NB4 (cell line): ENCODE data around the gene RBBP8.
A peak's percentile ranks its signal among the peaks of the same experiment; 100 is the strongest.

Experiments used
- DNase-seq: peaks from one replicate; pipeline ENCODE4 v3.0.0; 2010; ENCODE audit warnings: low read depth
- H3K4me3 ChIP-seq: one replicate; pipeline ENCODE4 v1.5.1; 2011; ENCODE audit warnings: mild to moderate bottlenecking, low read depth, low read length, moderate library complexity
- MYC ChIP-seq: IDR thresholded peaks from 2 replicates; pipeline ENCODE4 v1.6.1; 2011; ENCODE audit warnings: low read depth, low read length
- POLR2A ChIP-seq: IDR thresholded peaks from 2 replicates; pipeline ENCODE4 v1.6.1; 2011; ENCODE audit warnings: mild to moderate bottlenecking; ENCODE audit not compliant: insufficient read length; ENCODE audit errors: extremely low read depth
- TF ChIP-seq, protein P1 (sequence below): IDR thresholded peaks from 2 replicates; pipeline ENCODE4 v1.6.1; 2011; ENCODE audit warnings: low read depth, low read length
- TF ChIP-seq, protein P2 (sequence below): IDR thresholded peaks from one replicate; pipeline ENCODE4 v1.5.1; 2012; ENCODE audit warnings: low read depth, low read length

RBBP8 gene

DNA sequence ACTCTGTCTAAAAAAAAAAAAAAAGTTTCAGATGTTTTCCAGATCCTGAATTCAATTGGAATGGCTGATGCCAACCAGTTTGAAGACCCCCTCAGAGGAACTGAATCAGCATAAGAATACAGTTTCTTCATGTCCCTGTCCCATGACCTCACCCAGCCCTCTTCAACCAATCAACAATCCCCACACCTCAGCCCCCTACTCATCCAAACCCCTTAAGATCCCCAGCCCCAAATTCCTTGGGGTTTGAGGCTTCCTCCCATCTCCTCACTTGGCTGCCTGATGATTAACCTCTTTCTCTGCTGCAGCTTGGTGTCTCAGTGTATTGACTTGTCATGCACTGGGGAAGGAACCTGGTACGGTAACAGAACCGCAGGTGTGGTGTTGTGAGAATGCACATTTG is 104.5 kb downstream of the RBBP8 start:
- no peak overlapping the region for H3K4me3 ChIP-seq
- no peak for DNase-seq
- TF ChIP-seq POLR2A (no peak), MYC (no peak)
- TF ChIP-seq, protein P1, sequence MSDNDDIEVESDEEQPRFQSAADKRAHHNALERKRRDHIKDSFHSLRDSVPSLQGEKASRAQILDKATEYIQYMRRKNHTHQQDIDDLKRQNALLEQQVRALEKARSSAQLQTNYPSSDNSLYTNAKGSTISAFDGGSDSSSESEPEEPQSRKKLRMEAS = no peak
- TF ChIP-seq, protein P2, sequence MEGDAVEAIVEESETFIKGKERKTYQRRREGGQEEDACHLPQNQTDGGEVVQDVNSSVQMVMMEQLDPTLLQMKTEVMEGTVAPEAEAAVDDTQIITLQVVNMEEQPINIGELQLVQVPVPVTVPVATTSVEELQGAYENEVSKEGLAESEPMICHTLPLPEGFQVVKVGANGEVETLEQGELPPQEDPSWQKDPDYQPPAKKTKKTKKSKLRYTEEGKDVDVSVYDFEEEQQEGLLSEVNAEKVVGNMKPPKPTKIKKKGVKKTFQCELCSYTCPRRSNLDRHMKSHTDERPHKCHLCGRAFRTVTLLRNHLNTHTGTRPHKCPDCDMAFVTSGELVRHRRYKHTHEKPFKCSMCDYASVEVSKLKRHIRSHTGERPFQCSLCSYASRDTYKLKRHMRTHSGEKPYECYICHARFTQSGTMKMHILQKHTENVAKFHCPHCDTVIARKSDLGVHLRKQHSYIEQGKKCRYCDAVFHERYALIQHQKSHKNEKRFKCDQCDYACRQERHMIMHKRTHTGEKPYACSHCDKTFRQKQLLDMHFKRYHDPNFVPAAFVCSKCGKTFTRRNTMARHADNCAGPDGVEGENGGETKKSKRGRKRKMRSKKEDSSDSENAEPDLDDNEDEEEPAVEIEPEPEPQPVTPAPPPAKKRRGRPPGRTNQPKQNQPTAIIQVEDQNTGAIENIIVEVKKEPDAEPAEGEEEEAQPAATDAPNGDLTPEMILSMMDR = no peak

DNA sequence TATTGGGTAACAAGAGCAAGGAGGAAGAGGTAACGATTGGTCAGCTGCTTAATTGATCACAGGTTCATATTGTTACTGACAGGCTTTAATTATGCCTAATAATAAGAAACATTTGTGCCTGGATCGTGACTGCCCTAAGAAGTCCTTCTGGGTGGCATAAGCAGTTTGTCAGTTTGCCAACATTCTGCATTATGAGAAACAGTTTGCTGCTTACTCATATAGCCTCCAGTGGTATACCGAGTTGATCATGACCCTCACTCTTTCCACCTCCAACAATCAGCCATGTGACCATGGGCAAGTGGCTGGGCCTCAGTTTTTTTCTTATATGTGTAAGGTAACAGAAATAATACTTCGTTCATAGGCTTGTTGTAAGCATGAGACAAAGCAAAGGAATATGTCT is 105.6 kb downstream of the RBBP8 start:
- TF ChIP-seq, protein P2 = no peak
- TF ChIP-seq MYC (no peak), POLR2A (no peak)
- TF ChIP-seq, protein P1 = no peak
- DNase-seq = no peak
- no peak overlapping the region for H3K4me3 ChIP-seq

DNA sequence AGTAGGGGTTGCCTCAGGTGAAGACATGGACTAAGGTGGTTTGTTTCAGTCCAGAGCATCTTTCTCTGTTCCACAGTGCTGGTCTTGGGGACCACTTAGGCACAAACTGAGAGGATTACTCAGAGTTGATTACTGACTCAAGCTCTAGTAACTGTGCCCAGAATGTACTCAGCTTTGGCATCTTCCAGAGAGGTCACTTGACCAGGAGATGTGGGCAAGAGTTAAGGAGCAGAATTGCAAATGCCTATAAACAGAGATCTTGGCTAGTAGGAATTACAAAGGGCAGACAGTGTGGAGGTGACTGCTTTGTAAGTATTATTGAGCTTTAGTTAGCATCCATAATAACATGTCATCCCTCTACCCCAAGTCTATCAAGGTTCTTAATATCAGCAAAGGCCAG is 109.0 kb downstream of the RBBP8 start:
- TF ChIP-seq, protein P1 = no peak
- TF ChIP-seq POLR2A (no peak), MYC (no peak)
- TF ChIP-seq, protein P2 = no peak
- DNase-seq = no peak

DNA sequence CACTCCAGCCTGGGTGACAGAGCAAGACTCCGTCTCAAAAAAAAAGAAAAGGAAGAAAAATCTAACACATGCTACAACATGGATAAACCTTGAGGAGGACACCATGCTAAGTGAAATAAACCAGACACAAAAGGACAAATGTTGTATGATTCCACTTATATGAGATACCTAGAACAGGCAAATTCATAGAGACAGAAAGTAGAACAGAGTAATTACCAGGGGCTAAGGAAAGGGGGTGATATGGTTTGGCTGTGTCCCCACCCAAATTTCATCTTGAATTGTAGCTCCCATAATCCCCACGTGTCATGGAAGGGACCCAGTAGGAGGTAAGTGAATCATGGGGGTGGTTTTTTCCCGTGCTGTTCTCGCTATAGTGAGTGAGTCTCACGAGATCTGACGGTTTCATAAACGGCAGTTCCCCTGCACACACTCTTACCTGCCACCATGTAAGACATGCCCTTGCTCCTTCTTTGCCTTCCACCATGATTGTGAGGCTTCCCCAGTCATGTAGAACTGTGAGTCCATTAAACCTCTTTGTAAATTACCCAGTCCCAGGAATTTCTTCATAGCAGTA is 110.8 kb downstream of the RBBP8 start:
- H3K4me3 ChIP-seq = no peak overlapping the region
- TF ChIP-seq, protein P1 = no peak
- no peak for TF ChIP-seq MYC
- TF ChIP-seq, protein P2 = no peak
- no peak for TF ChIP-seq POLR2A
- DNase-seq = no peak

More for the DNA sequence above, 109.0 kb downstream of the RBBP8 start:
- H3K4me3 ChIP-seq = no peak overlapping the region

DNA sequence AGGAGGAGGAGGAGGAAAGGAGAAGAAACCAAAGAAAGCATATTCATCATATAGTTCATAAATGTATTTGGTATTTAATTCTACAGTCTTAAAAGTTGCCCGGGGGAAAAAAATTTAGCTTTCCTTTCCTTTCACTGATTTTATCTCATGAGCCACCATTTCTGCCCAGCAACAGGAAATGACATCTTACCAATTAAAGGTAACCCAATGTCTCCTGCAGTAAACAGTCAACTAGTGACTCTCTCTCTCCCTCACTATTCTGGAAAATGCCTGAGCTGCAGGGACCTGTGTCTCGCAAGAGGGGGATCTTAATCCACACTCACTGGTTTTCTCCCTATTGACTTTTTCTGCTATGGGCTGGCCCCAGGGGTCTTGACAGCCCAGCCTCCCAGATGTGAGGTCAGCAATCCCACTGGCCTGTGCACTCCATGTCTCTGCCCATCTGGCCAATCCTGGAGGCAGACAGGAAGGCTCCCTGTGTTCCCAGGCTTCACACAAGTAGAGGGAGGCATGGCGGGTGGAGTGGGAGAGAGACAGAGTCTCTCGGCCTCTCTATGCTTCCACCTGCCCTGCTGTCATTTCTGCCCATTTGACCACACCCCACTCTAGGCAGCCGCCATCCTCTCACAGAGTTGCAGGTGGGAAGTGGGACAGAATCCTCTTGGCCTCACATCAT is 116.7 kb downstream of the RBBP8 start:
- DNase-seq = peak; percentile 6
- no peak overlapping the region for H3K4me3 ChIP-seq
- TF ChIP-seq, protein P2 = no peak
- TF ChIP-seq POLR2A = no peak
- TF ChIP-seq, protein P1 = no peak
- no peak for TF ChIP-seq MYC
